Inflammatory macrophage treated with lipopolysaccharide for 4 hours (primary cell): ENCODE data around the gene RNF222.
A peak's percentile ranks its signal among the peaks of the same experiment; 100 is the strongest.
"Not testable (repeated sequence)": the region's sequence is repeated elsewhere in the genome, so short reads cannot be mapped to it uniquely, and the experiment has no call there.

ENCODE experiments used
- DNase-seq: peaks from one replicate; pipeline ENCODE4 v3.0.0-alpha.2; 2020

RNF222 gene

DNA sequence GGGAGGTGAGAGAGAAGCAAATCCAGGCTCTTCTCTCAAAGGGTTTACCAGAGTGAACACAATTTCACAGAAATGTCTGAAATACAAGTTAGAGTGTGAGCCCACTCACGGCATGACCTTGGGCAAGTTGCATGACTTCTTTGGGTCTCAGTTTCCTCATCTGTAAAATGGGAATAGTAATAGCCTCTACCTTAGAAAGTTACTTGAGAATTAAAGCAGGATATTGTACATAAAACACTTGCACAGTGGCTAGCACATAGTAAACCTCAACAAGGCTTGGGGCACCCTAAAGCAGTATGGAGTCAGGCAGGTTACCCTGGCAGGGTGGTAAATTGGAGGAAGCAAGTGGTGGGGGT, 13.2 kb upstream of the RNF222 start:
- DNase-seq = no peak

DNA sequence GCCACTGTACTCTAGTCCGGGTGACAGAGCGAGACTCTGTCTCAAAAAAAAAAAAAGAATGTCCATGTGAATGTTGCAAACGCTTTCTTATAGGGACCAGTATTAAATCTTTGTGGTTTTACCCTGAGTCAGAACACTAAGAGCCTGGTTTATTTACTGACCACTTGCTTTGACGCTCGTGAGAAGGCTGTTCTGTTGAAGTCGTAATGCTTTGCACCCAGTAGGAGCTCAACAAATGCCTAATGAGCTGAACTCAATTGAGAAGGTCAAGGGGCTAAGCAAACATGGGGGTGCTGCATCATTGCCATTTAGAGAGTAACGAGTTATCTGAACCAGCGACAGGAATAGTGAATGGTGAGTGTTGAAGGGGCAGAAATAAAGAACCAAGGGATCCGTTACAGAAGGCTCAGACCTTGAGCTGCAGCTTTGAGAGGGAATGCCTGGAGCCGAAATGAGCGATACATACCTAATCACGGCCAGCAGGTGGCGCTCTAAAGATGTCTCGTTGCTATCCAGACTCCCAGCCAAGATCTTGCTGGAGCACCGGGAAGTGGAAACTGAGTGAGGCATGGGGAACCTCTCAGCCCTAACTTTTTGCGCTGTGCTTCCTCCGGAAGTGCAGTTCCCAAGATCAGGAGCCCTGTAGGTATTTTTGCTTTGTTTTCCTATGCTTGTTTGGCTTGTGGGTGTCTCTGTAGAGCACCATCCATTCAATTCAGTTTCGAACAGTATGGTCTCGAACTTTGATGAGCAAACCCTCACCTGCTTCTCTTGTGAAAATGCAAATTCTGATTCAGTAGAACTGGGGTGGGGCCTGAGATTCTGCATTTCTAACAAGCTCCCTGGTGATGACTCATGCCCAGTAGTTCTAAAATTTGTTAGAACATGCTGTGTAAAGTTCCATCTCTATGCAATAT, 12.6 kb upstream of the RNF222 start:
- DNase-seq = peak; percentile 86

- no peak for DNase-seq
Measured at GRCh38 chr17:8408371-8408770, 10.7 kb upstream of the RNF222 start.

GRCh38 chr17:8406174-8406573, 8.5 kb upstream of the RNF222 start:
- DNase-seq = no peak

- DNase-seq = no peak
Measured at GRCh38 chr17:8405499-8406016, 7.9 kb upstream of the RNF222 start.

GRCh38 chr17:8402921-8403536, 5.4 kb upstream of the RNF222 start:
- DNase-seq = no peak

GRCh38 chr17:8401107-8401506, 3.5 kb upstream of the RNF222 start:
- no peak for DNase-seq

DNA sequence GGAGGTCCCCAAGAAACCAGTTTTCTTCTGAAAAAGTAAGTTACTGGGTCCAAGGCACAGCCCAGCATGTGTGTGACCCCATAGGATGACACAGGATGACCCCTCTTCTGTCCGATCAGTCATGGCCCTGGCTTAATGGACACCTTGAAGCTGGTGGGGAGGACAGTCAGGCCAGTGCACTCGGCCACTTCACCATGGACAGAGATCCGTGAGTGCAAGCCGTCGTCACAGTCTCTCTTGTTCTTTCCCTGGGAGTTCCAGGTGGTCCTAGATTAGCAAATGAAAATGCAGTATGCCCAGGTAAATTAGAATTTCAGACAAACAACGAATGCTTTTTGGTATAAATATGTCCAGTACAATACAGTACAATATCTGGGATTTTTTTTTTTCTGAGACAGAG, 1.4 kb upstream of the RNF222 start:
- no peak for DNase-seq

GRCh38 chr17:8394497-8394896, 3.1 kb downstream of the RNF222 start:
- DNase-seq = not testable (repeated sequence)

DNA sequence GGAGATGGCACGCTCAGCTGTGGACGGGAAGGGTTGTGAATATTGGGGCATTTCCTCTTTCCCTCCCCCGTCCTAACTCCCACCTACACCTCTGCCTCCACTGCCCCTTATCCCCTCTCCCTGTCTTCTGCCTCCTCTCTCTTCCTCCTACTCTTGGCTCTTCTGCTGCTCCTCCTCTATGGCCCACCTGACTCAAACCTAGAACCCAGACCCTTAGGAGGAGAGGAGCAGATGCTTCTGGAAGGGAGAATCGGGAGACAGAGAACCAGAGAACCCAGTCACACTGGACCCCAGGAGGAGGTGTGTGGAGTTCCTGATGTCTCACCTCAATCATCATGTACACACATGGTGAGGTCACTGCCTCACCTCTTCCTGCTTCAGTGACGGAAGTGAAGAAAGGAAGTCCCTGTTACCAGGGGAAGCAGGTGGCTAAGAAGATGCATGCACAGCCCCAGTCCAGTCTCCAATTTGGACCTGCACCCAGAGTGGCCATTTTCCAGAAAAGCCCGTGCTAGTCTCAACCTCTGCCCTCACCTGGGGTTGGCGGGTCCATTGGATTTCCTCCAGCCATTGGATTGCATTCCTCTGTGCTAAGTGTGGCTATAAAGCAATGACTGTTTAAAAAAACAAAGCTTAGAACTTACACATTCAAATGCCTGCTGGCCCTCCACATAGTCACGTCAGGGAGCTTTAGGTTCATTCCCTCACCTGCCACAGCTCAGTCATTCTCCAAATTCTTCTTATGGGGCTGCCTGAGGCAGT, 4.0 kb downstream of the RNF222 start:
- DNase-seq = no peak

DNA sequence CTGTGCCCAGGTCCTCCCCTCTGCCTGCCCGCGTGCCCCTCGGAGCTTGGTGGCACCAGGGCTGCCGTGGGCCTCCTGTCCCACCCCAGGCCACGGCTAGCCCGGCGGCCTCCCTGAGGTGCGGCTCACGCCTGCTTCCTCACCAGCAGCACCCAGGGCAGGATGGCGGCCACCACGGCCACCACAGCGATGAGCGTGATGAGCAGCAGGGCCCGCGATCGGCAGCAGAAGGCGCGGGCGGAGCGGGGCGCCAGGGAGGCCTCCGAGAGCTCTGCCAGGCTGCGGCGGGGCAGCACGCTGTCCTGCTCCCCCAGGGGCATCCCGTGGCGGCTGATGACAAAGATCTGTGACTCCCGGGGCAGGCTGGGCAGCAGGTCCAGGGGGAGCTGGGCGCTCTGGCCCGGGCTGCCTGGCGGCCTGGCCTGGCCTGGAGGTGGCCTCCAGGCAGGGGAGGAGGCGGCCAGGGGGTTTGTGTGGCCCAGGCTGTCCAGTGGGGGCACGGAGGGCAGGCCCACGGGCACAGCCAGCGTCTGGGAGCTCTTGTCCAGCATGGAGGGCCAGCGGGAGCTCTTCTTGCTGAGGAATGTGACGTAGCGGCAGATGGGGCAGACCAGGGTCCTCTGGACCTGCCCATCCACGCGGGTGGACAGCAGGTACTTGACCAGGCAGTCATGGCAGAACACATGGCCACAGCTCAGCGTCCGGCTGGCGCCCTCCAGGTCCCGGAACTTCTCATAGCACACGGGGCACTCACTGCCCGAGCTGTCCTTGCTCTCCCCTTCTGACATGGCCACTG, 4.8 kb downstream of the RNF222 start:
- DNase-seq = no peak

DNA sequence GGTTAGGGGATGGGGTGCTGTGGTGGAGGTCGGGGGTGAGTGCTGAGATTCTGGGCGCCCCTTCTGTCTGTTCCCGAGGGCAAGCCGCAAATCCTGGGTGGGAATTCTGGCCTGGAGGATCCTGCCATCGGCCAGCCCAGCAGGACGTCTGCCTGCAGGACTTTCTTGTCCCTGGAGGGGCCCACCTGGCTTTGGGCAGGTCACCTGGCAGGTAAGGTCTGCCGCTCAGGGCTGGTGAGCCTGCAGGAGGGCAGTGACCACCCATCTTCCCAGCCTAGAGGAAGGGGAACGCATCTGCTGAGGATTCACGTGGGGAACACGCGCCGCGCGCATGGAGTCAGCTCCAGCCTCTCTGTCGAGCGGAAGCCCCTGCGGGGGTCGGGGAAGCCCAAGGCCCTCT, 5.4 kb downstream of the RNF222 start:
- no peak for DNase-seq

GRCh38 chr17:8391711-8392110, 5.9 kb downstream of the RNF222 start:
- no peak for DNase-seq

GRCh38 chr17:8387914-8388651, 9.5 kb downstream of the RNF222 start:
- DNase-seq = no peak

GRCh38 chr17:8386841-8387240, 10.8 kb downstream of the RNF222 start:
- DNase-seq = no peak

- DNase-seq = no peak
Measured at GRCh38 chr17:8384801-8385378, 12.7 kb downstream of the RNF222 start.

GRCh38 chr17:8383143-8383822, 14.3 kb downstream of the RNF222 start, which contains the start of gene RPL26:
TSS of gene RPL26 (minus strand) at chr17:8383193. CDS start at chr17:8382310, 883 bp downstream.
- peak; percentile 99 for DNase-seq

- DNase-seq = no peak
Measured at GRCh38 chr17:8382880-8383142, 14.8 kb downstream of the RNF222 start.

DNA sequence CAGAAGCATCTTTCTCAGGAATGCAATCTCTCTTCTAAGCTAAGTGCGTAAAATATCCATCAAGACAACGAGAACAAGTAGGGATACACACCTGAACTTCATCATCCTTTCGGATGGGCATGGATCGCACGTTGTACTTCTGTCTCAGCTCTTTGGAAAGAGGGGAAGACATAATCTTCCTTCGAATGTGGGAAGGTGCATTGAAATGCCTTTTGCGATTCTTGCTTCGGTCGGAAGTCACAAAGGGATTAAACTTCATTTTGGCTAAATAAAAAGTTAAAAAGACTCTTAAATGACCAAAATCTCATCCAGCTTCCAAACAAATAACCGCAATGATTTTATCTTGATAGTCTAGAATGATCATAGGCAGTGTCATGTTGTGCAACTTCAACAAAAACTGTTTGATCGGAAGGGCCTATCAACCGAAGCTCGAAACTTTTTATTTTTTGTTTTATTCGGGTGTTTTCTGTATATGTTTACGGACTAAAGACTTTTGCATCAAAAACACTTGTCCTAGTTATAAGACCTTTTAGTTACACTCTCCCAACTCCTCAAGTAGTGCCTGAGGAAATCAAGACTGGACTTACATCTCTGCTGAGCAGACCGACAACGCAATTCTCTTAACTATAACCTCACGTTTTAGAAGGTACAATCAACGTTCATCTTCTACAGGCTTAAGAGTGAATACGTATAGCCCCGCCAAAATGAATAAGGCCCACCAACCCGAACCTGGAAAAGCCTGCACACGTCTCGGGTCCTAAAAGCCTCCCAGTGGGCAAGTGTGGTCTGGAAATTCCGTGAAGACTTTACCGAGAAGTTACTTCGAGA, 15.4 kb downstream of the RNF222 start:
- DNase-seq = peak; percentile 1

GRCh38 chr17:8380049-8380448, 17.6 kb downstream of the RNF222 start:
- DNase-seq = no peak
